Stimulated activated naive B cell treated with anti-CD40 and anti-IgM and Interleukin-4, amounts not matched to agents 10 μg/mL and 1 μg/mL and 100 μg/mL, for 72 hours (primary cell): Measurements from ENCODE around the gene UBE3C.

Source experiments
- ATAC-seq, 2 donors: fragments of 150-1000 bp; cut with Tn5 transposase; replicated peaks; 2 replicates each; pipeline ENCODE4 v1.10.0; 2021; ENCODE audit warnings: moderate library complexity in 1 of 2
- DNase-seq: peaks from one replicate; pipeline ENCODE4 v3.0.0; 2021
- H3K27ac Mint-ChIP-seq: one replicate; pipeline ENCODE4 v1.8.0; 2022; ENCODE audit warnings: mild to moderate bottlenecking, mixed read lengths
- H3K27me3 Mint-ChIP-seq, 2 donors: one replicate each; pipeline ENCODE4 v1.8.0; 2022; ENCODE audit warnings: mixed read lengths in 2 of 2
- H3K36me3 Mint-ChIP-seq, 2 donors: one replicate each; pipeline ENCODE4 v1.8.0; 2022; ENCODE audit warnings: mixed read lengths in 2 of 2, mild to moderate bottlenecking in 1 of 2
- H3K4me1 Mint-ChIP-seq, 2 donors: one replicate each; pipeline ENCODE4 v1.8.0; 2022; ENCODE audit warnings: mixed read lengths in 2 of 2, mild to moderate bottlenecking in 1 of 2
- H3K4me3 Mint-ChIP-seq, 2 donors: one replicate each; pipeline ENCODE4 v1.8.0; 2022; ENCODE audit warnings: mild to moderate bottlenecking in 2 of 2, mixed read lengths in 2 of 2, moderate library complexity in 1 of 2
- H3K9me3 Mint-ChIP-seq, 2 donors: one replicate each; pipeline ENCODE4 v1.8.0; 2022; ENCODE audit warnings: mixed read lengths in 2 of 2, mild to moderate bottlenecking in 1 of 2

UBE3C gene

DNA sequence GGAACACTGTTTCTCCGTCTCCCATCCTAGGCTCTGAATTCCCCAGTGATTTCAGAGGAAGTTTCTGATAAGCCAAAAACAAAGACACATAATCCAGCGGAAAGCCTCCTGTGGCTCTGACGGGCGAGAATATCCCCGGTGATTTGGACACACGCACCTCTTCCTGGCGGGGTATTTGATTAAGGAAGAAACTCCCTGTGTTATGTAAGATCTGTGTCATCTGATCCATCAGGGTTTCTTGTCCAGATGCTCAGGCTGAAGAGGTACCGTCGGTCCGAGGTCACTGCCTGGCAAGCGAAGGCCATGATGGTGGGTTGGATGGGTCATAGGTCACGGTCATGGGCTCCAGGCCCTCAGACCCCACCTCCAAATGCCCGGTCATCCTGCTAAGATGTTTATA is 158.5 kb downstream of the UBE3C start:
- Mint-ChIP-seq H3K27ac (peak overlapping the region; percentile 47), H3K36me3 (no peaks in the 10 kb centered on the region)
- ATAC-seq: no peak

DNA sequence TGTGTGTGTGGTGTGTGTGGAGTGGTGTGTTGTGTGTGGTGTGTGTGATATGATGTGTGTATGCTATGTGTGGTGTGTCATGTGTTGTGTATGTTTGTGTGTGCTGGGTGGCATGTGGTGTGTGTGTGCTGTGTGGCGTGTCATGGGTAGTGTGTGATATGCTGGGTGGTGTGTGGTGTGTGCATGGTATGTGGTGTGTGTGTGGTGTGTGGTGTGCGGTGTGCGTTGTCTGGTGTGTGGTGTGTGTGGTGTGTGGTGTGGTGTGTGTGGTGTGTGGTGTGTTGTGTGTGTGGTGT is 160.5 kb downstream of the UBE3C start:
- Mint-ChIP-seq H3K9me3 (peaks cover 0 to 6% of the 10 kb centered on the region in 2 donors), H3K36me3 (no peaks in the 10 kb centered on the region), H3K27ac (peak overlapping the region; percentile 68), H3K4me3 (no peak overlapping the region), H3K27me3 (peaks cover 0 to 13% of the 10 kb centered on the region in 2 donors), H3K4me1 (peaks cover 28 to 41% of the 10 kb centered on the region in 2 donors)
- no peak for DNase-seq
- ATAC-seq: no peak

More for the DNA sequence above, 158.5 kb downstream of the UBE3C start:
- no peak for DNase-seq
- Mint-ChIP-seq H3K4me1 (peaks cover 23 to 27% of the 10 kb centered on the region in 2 donors), H3K4me3 (no peak overlapping the region), H3K27me3 (peaks cover 0 to 13% of the 10 kb centered on the region in 2 donors), H3K9me3 (peaks cover 0 to 6% of the 10 kb centered on the region in 2 donors)

- H3K27ac Mint-ChIP-seq: peak overlapping the region; percentile 68
- H3K9me3 Mint-ChIP-seq: peaks cover 0 to 6% of the 10 kb centered on the region in 2 donors
- H3K36me3 Mint-ChIP-seq: no peaks in the 10 kb centered on the region
- peaks cover 28 to 41% of the 10 kb centered on the region in 2 donors for H3K4me1 Mint-ChIP-seq
- ATAC-seq (no peak), DNase-seq (no peak)
- H3K4me3 Mint-ChIP-seq: no peak overlapping the region
- peaks cover 0 to 13% of the 10 kb centered on the region in 2 donors for H3K27me3 Mint-ChIP-seq
Observed at GRCh38 chr7:157299613-157300368, 161.1 kb downstream of the UBE3C start.

DNA sequence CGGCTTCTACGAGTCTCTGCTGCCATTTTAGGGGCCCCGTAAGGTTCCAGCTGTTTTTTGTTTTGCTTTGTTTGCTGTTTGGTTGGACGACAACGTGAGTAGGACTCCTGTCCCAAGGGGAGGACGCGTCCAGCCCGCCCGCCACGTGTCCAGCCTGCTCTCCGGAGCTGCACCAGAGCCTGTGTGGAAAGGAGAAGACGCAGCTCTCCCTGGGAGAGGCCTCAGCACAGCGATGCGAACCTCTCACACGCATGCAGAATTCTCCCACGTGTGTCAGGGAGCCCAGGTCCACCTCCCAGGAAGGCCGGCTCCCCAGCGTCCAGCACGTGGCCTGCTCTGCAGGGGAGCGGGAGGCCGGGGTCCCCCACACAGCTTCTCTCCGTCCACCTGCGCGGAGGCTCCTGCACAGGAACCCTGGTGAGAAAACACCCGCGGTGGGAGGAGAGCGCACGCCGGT is 161.7 kb downstream of the UBE3C start:
- ATAC-seq (no peak), DNase-seq (no peak)
- peaks cover 28 to 41% of the 10 kb centered on the region in 2 donors for H3K4me1 Mint-ChIP-seq
- peak overlapping the region; percentile 42 for H3K27ac Mint-ChIP-seq
- no peaks in the 10 kb centered on the region for H3K36me3 Mint-ChIP-seq
- H3K9me3 Mint-ChIP-seq: peaks cover 0 to 6% of the 10 kb centered on the region in 2 donors
- H3K4me3 Mint-ChIP-seq: no peak overlapping the region
- H3K27me3 Mint-ChIP-seq: peaks cover 0 to 13% of the 10 kb centered on the region in 2 donors

GRCh38 chr7:157301610-157302120 is 162.9 kb downstream of the UBE3C start:
- H3K4me1 Mint-ChIP-seq: peaks cover 32 to 47% of the 10 kb centered on the region in 2 donors
- no peaks in the 10 kb centered on the region for H3K36me3 Mint-ChIP-seq
- peaks cover 0 to 6% of the 10 kb centered on the region in 2 donors for H3K9me3 Mint-ChIP-seq
- peaks cover 0 to 13% of the 10 kb centered on the region in 2 donors for H3K27me3 Mint-ChIP-seq
- no peak for DNase-seq
- H3K27ac Mint-ChIP-seq: peak overlapping the region; percentile 91
- no peak for ATAC-seq
- H3K4me3 Mint-ChIP-seq: peak overlapping the region; percentile 64 to 68

GRCh38 chr7:157306846-157307838 is 168.4 kb downstream of the UBE3C start:
- H3K4me3 Mint-ChIP-seq: no peak overlapping the region
- no peak overlapping the region for H3K27ac Mint-ChIP-seq
- no peaks in the 10 kb centered on the region for H3K36me3 Mint-ChIP-seq
- no peaks in the 10 kb centered on the region for H3K9me3 Mint-ChIP-seq
- ATAC-seq (no peak), DNase-seq (no peak)
- no peaks in the 10 kb centered on the region for H3K27me3 Mint-ChIP-seq
- peaks cover 10 to 22% of the 10 kb centered on the region in 2 donors for H3K4me1 Mint-ChIP-seq

DNA sequence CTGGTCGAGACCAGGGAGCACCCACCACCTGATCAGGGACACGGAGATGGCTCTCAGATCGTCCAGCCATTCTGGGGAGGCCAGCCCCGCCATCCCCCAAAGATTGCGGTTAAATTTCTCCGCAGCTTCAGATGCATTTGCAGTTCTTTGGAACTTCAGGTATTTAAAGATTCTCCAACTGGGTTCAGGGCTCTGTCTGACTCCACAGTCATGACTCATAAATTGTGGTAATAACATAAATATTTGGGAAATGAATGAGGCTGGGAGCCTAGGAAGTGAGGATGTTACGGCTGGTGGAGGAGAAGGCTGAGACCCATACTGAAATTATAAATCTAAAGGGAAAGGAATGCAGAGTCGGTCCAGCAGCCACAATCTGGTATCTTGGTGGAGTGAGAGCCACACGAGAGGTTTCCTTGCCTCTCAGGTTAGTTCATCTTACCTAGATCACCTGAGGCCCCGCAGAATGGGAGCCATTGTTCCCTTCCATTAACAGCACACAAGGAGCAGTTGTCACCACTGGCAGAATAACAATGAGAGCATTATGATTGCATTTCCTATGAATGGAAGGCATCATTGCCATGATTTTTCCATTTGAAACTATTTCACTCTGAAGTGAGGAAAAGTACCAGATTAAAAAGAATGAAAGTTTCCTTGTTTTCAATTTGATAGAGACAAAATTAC is 171.4 kb downstream of the UBE3C start:
- no peak for DNase-seq
- H3K27ac Mint-ChIP-seq: no peak overlapping the region
- no peaks in the 10 kb centered on the region for H3K36me3 Mint-ChIP-seq
- no peaks in the 10 kb centered on the region for H3K27me3 Mint-ChIP-seq
- H3K4me3 Mint-ChIP-seq: no peak overlapping the region
- peaks cover 4 to 8% of the 10 kb centered on the region in 2 donors for H3K4me1 Mint-ChIP-seq
- H3K9me3 Mint-ChIP-seq: no peaks in the 10 kb centered on the region
- no peak for ATAC-seq

GRCh38 chr7:157310676-157311185 is 172.0 kb downstream of the UBE3C start:
- Mint-ChIP-seq H3K27ac (no peak overlapping the region), H3K36me3 (no peaks in the 10 kb centered on the region), H3K4me3 (no peak overlapping the region), H3K4me1 (peaks cover 4 to 8% of the 10 kb centered on the region in 2 donors), H3K9me3 (no peaks in the 10 kb centered on the region), H3K27me3 (no peaks in the 10 kb centered on the region)
- no peak for ATAC-seq
- DNase-seq: no peak

- Mint-ChIP-seq H3K27ac (no peak overlapping the region), H3K36me3 (no peaks in the 10 kb centered on the region), H3K4me1 (peaks cover 0 to 2% of the 10 kb centered on the region in 2 donors), H3K4me3 (no peak overlapping the region), H3K27me3 (no peaks in the 10 kb centered on the region), H3K9me3 (no peaks in the 10 kb centered on the region)
- ATAC-seq (no peak), DNase-seq (no peak)
Observed at GRCh38 chr7:157312941-157313340, 174.2 kb downstream of the UBE3C start.

- H3K27ac Mint-ChIP-seq: no peak overlapping the region
- peaks cover 4 to 9% of the 10 kb centered on the region in 2 donors for H3K4me1 Mint-ChIP-seq
- no peaks in the 10 kb centered on the region for H3K27me3 Mint-ChIP-seq
- H3K9me3 Mint-ChIP-seq: no peaks in the 10 kb centered on the region
- DNase-seq: no peak
- no peak for ATAC-seq
- no peak overlapping the region for H3K4me3 Mint-ChIP-seq
- H3K36me3 Mint-ChIP-seq: no peaks in the 10 kb centered on the region
Observed at GRCh38 chr7:157313645-157314044, 174.9 kb downstream of the UBE3C start.

DNA sequence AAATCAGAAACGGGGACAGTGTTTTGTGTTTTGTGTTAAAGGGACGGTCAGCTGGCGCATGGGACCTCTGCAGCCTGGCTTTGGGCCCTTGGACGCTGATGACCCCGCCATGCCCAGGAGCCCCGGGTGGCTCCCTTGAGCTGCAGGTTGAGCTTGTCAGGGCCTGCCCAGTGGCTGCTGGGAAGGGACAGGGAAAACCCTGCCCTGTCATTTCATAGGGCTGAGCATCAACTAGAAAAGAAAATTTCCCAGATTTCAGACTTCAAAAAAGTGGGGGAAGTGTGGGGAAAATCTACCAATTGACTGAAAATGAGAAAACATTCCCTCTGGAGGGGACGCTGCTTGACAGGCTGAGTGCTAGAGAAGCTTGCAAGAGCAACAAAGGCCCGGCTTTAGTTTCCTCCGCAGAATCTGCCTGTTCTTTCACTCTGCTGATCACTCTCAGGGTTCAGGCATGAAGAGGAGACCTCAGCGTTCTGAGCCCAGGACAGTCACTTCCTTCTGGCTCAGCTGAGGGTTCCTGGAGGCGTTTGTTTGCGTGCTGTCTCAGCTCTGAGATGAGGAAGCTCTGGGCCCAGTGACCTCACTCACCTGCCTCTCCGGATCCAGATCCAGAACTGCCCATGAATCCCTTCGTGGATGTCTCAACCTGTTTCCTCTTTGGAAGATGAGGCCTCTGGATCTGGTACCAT is 179.4 kb downstream of the UBE3C start:
- DNase-seq (peak; percentile 35), ATAC-seq (peak; percentile 97 to 99)
- Mint-ChIP-seq H3K27me3 (no peaks in the 10 kb centered on the region), H3K36me3 (no peaks in the 10 kb centered on the region), H3K27ac (peak overlapping the region; percentile 93), H3K4me3 (peak overlapping the region; percentile 19 to 26), H3K9me3 (no peaks in the 10 kb centered on the region), H3K4me1 (peaks cover 4 to 11% of the 10 kb centered on the region in 2 donors)
